Omental fat pad (tissue), 4 donors: Measurements from ENCODE around the gene DEPP1. TPM values are rescaled to one million over a fixed set of nuclear protein-coding genes. Genes with fewer than 3 reads are reported as not detected.

Source experiments
- ATAC-seq: fragments of 150-250 bp; one replicate; pipeline ENCODE4 v1.9.1; 2016; ENCODE audit warnings: mild to moderate bottlenecking, moderate library complexity; ENCODE audit not compliant: low FRiP score
- DNase-seq: peaks from one replicate; pipeline ENCODE4 v3.0.0-alpha.2; 2019; ENCODE audit warnings: low spot score
- total RNA-seq, 4 donors: library from RNA; depleted of rRNA; stranded (reverse); fragments of >200 nt; gene quantifications; one replicate each; pipeline ENCODE4 v1.1.0, GENCODE V29; 2016
- TF ChIP-seq, protein P1 (sequence below), 3 donors: fragments of 450-650 bp; IDR thresholded peaks; one replicate each; pipeline ENCODE4 v1.5.1; 2016 to 2017; ENCODE audit warnings: antibody characterized with exemption in 3 of 3, mild to moderate bottlenecking in 3 of 3, moderate library complexity in 2 of 3

The DEPP1 gene
- total RNA-seq, 4 donors from 2014 or later: 181 to 740 (median 276) TPM

DNA sequence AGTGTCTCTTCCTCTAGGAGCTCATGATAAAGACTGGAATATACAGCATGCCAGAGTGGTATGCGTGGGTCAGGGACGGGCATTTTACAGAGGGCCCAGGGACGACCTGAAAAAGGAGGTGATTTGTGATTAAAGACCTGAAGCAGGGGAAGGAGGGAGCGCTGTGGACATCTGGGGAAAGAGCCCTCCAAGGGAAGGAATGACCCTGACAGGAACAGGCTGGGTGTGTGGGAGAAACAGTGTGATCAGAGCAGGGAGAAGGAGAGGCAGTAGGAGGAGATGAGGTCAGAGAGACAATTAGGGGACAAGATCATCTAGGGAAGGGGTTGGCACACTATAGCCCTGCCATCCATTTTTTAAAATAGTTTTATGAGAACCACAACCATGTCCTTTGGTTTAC is 22.4 kb downstream of the DEPP1 start:
- TF ChIP-seq, protein P1, sequence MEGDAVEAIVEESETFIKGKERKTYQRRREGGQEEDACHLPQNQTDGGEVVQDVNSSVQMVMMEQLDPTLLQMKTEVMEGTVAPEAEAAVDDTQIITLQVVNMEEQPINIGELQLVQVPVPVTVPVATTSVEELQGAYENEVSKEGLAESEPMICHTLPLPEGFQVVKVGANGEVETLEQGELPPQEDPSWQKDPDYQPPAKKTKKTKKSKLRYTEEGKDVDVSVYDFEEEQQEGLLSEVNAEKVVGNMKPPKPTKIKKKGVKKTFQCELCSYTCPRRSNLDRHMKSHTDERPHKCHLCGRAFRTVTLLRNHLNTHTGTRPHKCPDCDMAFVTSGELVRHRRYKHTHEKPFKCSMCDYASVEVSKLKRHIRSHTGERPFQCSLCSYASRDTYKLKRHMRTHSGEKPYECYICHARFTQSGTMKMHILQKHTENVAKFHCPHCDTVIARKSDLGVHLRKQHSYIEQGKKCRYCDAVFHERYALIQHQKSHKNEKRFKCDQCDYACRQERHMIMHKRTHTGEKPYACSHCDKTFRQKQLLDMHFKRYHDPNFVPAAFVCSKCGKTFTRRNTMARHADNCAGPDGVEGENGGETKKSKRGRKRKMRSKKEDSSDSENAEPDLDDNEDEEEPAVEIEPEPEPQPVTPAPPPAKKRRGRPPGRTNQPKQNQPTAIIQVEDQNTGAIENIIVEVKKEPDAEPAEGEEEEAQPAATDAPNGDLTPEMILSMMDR (IDR thresholded peaks at IDR 0.05): no peak
- ATAC-seq (no peak), DNase-seq (no peak)

DNA sequence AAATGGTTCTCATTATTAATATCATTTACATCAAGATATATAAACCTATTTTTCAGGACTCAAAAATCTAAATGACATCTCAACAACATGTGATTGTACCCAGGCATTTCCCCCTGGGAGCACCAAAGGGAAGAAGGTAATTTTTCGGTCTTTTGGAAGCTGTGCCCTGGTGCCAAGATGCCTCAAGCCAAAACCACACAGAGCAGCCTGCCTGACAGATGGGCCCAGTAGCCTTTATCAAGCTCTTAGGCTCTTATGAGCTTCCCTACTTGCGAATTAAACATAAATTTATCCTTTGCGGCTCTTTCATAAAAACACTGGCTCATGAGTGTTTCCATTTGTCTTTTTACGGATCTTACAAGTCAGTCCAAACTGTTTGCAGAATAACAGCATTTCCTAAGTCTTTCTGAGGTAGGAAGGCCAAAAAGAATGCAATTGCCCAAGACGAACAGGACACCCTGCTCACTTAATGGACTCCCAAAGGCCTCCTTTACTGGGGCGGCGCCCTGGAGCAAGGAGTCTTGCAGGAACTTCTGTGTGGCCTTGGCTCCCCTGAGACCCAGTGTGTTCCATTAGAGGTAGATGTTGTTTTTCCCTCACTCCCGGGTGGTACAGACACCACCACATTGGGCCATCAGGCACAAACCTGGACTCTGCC is 23.1 kb downstream of the DEPP1 start:
- DNase-seq: peak; percentile 21
- no peak for ATAC-seq
- TF ChIP-seq, protein P1 (IDR thresholded peaks at IDR 0.05): no peak

DNA sequence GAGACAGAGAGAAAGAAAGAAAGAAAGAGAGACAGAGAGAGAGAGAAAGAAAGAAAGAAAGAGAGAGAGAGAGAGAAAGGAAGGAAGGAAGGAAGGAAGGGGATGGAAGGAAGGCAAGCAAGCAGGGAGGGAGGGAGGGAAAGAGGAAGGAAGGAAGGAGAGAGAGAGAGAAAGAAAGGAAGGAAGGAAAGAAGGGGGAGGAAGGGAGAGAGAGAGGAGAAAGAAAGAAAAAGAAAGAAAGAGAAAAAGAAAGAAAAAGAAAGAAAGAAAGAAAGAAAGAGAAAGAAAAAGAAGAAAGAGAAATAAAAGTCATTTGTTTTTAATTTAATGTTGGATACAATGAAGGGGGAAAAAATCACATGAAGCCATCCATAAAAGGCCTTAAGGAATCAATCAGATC is 23.6 kb downstream of the DEPP1 start:
- ATAC-seq: no peak
- TF ChIP-seq, protein P1 (IDR thresholded peaks at IDR 0.05): no peak
- no peak for DNase-seq

DNA sequence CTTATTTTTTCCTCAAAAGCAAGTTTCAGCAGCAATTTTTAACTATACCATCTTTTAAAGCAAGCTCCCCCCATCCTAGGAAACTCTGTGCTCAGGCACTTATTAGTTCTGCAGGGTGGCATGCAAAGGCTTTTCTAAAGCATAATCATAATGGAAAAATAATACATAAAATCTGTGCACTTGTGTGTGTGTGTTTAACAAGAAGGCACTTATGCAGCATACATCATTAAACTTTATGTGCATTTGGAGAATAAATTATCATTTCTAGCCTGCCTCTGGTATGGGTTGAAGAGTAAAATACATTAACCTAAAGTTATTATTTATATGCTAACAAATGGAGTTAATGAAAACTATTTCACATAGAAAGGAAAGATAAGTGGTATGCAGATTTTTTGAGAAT is 24.6 kb downstream of the DEPP1 start:
- no peak for ATAC-seq
- TF ChIP-seq, protein P1 (IDR thresholded peaks at IDR 0.05): no peak
- no peak for DNase-seq

DNA sequence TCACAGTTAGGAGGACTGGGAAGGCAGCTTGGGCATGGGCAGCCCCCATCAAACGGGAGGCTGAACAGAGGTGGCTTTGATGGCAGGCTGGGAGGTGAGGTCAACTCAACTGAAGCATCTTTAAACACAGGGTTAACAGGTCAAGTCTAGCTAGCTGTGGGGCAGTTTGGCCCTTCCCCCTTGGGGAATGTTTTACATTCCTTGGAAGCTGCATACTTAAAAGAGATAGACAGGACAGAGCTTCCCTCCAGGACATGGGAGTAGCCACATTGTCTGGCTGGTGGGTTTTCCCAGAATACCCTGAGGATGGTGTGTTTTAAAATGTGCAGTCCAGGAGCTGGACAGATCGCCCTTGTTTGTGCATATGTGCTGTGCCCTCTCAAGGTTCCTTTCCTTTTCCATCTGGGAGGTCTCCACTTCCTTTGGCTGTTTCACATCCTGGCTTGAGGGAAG is 25.8 kb downstream of the DEPP1 start:
- TF ChIP-seq, protein P1 (IDR thresholded peaks at IDR 0.05): no peak
- ATAC-seq (no peak), DNase-seq (no peak)

DNA sequence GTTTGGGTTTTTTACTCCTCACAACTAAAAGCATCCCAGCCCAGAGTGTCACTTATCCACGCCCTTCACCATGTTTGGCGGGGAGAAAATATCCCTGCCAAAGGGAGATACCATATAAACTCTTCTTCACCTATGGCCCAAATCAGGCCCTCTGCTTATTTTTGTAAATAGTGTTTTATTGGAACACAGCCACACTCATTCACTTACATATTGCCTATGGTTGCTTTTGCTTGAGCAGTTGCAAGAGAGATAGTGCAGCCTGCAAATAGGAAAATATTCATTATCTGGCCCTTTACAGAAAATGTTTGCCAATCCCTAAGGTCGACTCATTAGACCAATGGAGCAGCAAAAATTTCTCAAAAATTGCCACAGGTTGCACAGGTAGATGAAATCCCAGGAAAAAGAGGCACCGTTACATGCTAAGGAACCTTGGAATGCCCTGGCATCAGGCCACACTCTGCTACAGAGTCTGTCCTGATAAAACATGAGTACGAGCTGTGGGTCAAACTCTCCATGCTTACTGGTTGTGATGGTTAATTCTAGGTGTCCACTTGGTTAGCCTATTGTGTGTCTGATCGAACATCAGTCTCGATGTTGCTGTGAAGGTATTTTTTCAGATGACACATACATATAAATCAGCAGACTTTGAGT is 26.9 kb downstream of the DEPP1 start:
- TF ChIP-seq, protein P1 (IDR thresholded peaks at IDR 0.05): no peak
- ATAC-seq (no peak), DNase-seq (peak; percentile 13)
